T-cell (primary cell): ENCODE results near the gene RAD51D. TPM values are rescaled to one million over a fixed set of nuclear protein-coding genes. Genes with fewer than 3 reads are reported as not detected.
A peak's percentile ranks its signal among the peaks of the same experiment; 100 is the strongest.

Source experiments
- ATAC-seq, 4 experiments: fragments of 200-7000 bp in 3 of 4; fragments of 150-1000 bp in 1 of 4; cut with Tn5 transposase; replicated peaks in 1 of 4; 1 replicate in 3 of 4; 2 replicates in 1 of 4; pipeline ENCODE4 v1.10.0; 2021; ENCODE audit warnings: moderate library complexity in 3 of 4, mild to moderate bottlenecking in 2 of 4, moderate number of reproducible peaks in 1 of 4
- CTCF ChIA-PET, 2 donors: fragments of 300-600 bp; sonication (Branson Sonifier 250); formaldehyde crosslinking; loops; one replicate each; lab custom pipeline; 2022; ENCODE audit warnings: antibody characterized with exemption in 2 of 2; lab: Charles Lee
- POLR2A ChIA-PET, 2 donors: fragments of 300-600 bp; sonication (Branson Sonifier 250); formaldehyde crosslinking; loops; one replicate each; lab custom pipeline; 2022; ENCODE audit warnings: antibody characterized with exemption in 2 of 2; lab: Charles Lee
- DNase-seq, 35 experiments: peaks; one replicate each; pipeline versions ENCODE4 v3.0.0 to v3.0.0-alpha.2; 2013 to 2023
- H3K27ac ChIP-seq: one replicate; pipeline ENCODE4 v1.5.1; 2013; ENCODE audit warnings: low read length
- H3K27me3 ChIP-seq, 2 experiments: replicated peaks in 1 of 2; 1 replicate in 1 of 2; 2 replicates in 1 of 2; pipeline versions ENCODE4 v1.6.1 to v1.7.0; 2013; ENCODE audit warnings: low read length in 1 of 2, mixed read lengths in 1 of 2; ENCODE audit not compliant: control insufficient read depth in 2 of 2, insufficient read depth in 2 of 2; ENCODE audit errors: extremely low read depth in 1 of 2
- H3K36me3 ChIP-seq, 2 donors: 1 replicate in 1 of 2; 2 replicates in 1 of 2; pipeline versions ENCODE4 v1.6.1 to v1.7.0; 2013; ENCODE audit warnings: low read length in 1 of 2; ENCODE audit not compliant: control insufficient read depth in 2 of 2, insufficient read depth in 1 of 2; ENCODE audit errors: extremely low read depth in 1 of 2
- H3K4me1 ChIP-seq, 2 experiments: 1 replicate in 1 of 2; 2 replicates in 1 of 2; pipeline versions ENCODE4 v1.6.1 to v1.7.0; 2013; ENCODE audit warnings: low read length in 2 of 2, mixed read lengths in 1 of 2; ENCODE audit not compliant: insufficient read depth in 2 of 2, control insufficient read depth in 1 of 2; ENCODE audit errors: extremely low read depth in 1 of 2
- H3K4me3 ChIP-seq, 2 donors: 1 replicate in 1 of 2; 2 replicates in 1 of 2; pipeline versions ENCODE4 v1.5.1 to v1.7.0; 2013; ENCODE audit warnings: mild to moderate bottlenecking in 2 of 2, low read length in 1 of 2, moderate library complexity in 1 of 2; ENCODE audit not compliant: control insufficient read depth in 1 of 2; ENCODE audit errors: extremely low read depth in 1 of 2
- H3K9me3 ChIP-seq: 2 replicates; pipeline ENCODE4 v1.7.0; 2013
- H3K27ac Mint-ChIP-seq, 2 donors: one replicate each; pipeline ENCODE4 v1.8.0; 2020 to 2021; ENCODE audit warnings: mild to moderate bottlenecking in 2 of 2, mixed read lengths in 2 of 2
- H3K27me3 Mint-ChIP-seq, 2 donors: one replicate each; pipeline ENCODE4 v1.8.0; 2021 to 2022; ENCODE audit warnings: mixed read lengths in 2 of 2
- H3K36me3 Mint-ChIP-seq: one replicate; pipeline ENCODE4 v1.8.0; 2021; ENCODE audit warnings: mixed read lengths
- H3K4me1 Mint-ChIP-seq, 3 donors: one replicate each; pipeline ENCODE4 v1.8.0; 2020 to 2022; ENCODE audit warnings: mixed read lengths in 3 of 3, mild to moderate bottlenecking in 1 of 3
- H3K4me3 Mint-ChIP-seq, 3 donors: one replicate each; pipeline ENCODE4 v1.8.0; 2020 to 2022; ENCODE audit warnings: mild to moderate bottlenecking in 3 of 3, mixed read lengths in 3 of 3, moderate library complexity in 3 of 3
- H3K9me3 Mint-ChIP-seq, 3 donors: one replicate each; pipeline ENCODE4 v1.8.0; 2020 to 2022; ENCODE audit warnings: mixed read lengths in 3 of 3
- WGBS: methylation state at CpG from one replicate; pipeline ENCODE4 v1.1.5; 2013; ENCODE audit warnings: missing lambda C conversion rate; ENCODE audit not compliant: insufficient coverage; 5-methylcytosine and 5-hydroxymethylcytosine counted together
- total RNA-seq, 35 experiments: library from RNA in 6 of 35; stranded (reverse) in 6 of 35; fragments of 120-200 nt in 1 of 35; gene quantifications; one replicate each; pipeline versions ENCODE4 v1.2.1 to v1.2.4 and lab custom pipeline; 2013 to 2026

The RAD51D gene
- total RNA-seq, 5 donors from 2014 or later (not counting 1 experiment from before 2014, with no cell fraction given), result 14.6 to 29.9 (median 19.0) TPM

DNA sequence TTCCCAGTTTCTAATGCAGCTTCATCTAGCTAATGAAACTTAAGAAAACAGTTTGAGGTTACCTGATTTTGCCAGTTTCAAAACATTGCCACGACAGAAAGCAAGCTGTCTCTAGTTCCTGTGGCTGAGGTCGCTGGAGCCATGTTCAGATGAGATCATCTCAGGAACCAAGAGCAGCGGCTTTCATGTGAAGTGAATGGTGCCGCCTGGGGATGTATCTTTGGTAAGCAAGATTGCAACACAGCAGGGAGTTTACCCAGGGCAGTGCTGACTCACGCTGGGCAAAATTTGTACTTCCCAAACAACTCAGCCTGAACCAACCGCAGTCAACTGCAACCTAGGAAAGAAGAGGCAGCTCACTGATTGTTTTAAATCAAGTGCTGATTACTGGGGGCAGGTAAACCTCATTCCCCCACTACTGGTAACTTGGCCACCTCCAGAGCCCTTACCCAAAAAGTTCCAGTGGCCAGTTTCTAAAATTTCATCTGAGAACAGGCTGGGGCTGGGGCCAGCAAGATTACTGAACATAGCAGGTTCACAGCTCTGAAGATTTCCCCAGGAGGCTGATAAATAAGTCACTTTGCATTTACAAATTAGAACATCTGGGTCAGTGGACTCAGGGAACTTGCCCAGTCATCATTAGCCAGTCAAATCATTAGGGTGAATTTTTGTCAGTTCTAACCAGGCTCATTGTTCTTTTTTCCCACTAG, 56.0 kb downstream of the RAD51D start, which contains the start of gene RFFL:
TSS of gene RFFL (minus strand) at position 194 of the 710 bp plus-strand sequence. CDS start 37,154 bp downstream, outside the sequence.
- Mint-ChIP-seq H3K9me3 (no peaks in the 10 kb centered on the region), H3K4me3 (peak within 1 kb of the TSS; percentile 52 to 76 (median 70)), H3K27ac (peak within 1 kb of the TSS; percentile 90 to 96), H3K36me3 (peaks cover 29% of the 10 kb centered on the region), H3K27me3 (no peaks in the 10 kb centered on the region), H3K4me1 (peaks cover 71 to 77% (median 72%) of the 10 kb centered on the region in 3 donors)
- CTCF ChIA-PET, result interaction anchor here (0.6 to 4.7 kb wide), 22 partner anchors 9 to 468 kb away, joined by 3 to 33 read pairs (median 7); partner anchors contain the start of genes LIG3 (in 1 of the 2) and RAD51D (in 1 of the 2)
- Histone ChIP-seq H3K36me3 (peaks cover 0 to 21% of the 10 kb centered on the region in 2 donors), H3K27ac (peak within 1 kb of the TSS; percentile 80), H3K4me1 (peaks cover 15 to 27% of the 10 kb centered on the region in 2 experiments), H3K27me3 (no peaks in the 10 kb centered on the region), H3K9me3 (no peaks in the 10 kb centered on the region), H3K4me3 (peak within 1 kb of the TSS; percentile 41 to 42)
- POLR2A ChIA-PET, result interaction anchor here (0.6 to 1.8 kb wide), 20 partner anchors 10 to 613 kb away, joined by 3 to 10 read pairs (median 4); partner anchors contain the start of gene RAD51D (in 1 of the 2)
- DNase-seq (peak; percentile 60 to 95 (median 84)), ATAC-seq (peak; percentile 99 to 100 (median 100))
- WGBS, result 0% methylated on average over 1 of the region's 6 CpGs

DNA sequence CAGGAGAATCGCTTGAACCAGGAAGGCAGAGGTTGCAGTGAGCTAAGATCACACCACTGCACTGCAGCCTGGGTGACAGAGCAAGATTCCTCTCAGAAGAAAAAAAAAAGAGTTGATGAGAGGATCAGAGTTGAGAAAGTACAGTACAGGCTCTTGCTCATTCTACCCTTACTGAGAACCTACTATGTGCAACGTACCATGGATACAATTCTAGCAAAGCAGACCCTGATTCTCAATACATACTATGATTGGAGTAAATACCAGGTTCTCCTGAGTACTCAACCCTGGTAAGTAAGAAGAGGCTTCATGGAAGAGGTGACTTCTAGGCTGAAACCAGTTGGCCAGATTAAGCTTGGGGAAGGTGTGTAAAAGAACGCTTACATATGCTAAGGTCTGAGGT, 57.4 kb downstream of the RAD51D start:
- POLR2A ChIA-PET, result interaction anchor here (0.9 to 1.8 kb wide), 4 partner anchors 9 to 27 kb away, joined by 3 to 10 read pairs (median 6); no protein-coding TSS in a partner anchor

DNA sequence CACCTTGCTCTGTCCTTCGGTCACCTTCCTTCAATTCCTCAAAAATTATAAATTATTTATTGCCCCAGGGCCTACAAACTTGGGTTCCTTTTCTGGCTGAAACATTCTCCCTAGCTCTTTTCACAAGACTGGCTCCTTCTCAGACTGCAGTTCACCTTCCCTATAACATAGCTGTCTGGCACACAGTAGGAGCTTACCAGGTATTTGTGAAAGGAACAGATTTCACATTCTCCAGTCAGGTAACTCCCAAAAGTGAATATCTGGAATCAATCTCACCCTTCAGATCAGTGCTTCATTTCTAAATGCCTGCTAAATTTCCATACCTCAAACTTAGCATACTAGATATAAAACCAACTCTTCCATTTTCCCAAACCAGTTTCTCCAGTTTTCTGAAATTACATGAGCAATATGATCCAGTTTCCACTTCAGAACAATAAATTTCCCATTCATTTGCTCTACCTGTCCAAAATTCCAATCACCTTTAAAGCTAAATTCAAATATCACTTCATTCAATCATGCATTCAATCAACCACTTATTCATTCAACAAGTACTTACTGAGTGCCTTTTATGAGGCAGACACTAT, 62.2 kb downstream of the RAD51D start:
- H3K27ac ChIP-seq, result no peak overlapping the region
- H3K9me3 ChIP-seq, result no peaks in the 10 kb centered on the region
- peaks cover 18 to 30% of the 10 kb centered on the region in 2 experiments for H3K4me1 ChIP-seq
- H3K4me3 ChIP-seq, result no peak overlapping the region
- H3K27ac Mint-ChIP-seq, result peak overlapping the region; percentile 68 to 80
- WGBS, result 100% methylated on average over 1 of the region's 1 CpG
- DNase-seq (no peak), ATAC-seq (no peak)
- no peaks in the 10 kb centered on the region for H3K27me3 ChIP-seq
- ChIA-PET CTCF (interaction anchor here in 1 of 2 donors (0.6 kb wide), 1 partner anchor 14 kb away, joined by 7 read pairs; no protein-coding TSS in a partner anchor), POLR2A (no interaction called here)
- no peaks in the 10 kb centered on the region for H3K9me3 Mint-ChIP-seq
- H3K4me3 Mint-ChIP-seq, result no peak overlapping the region
- peaks cover 0 to 22% of the 10 kb centered on the region in 2 donors for H3K36me3 ChIP-seq
- no peaks in the 10 kb centered on the region for H3K27me3 Mint-ChIP-seq
- H3K36me3 Mint-ChIP-seq, result peaks cover 48% of the 10 kb centered on the region
- H3K4me1 Mint-ChIP-seq, result peaks cover 73 to 81% (median 79%) of the 10 kb centered on the region in 3 donors

More for the DNA sequence above, 57.4 kb downstream of the RAD51D start:
- H3K27me3 ChIP-seq, result no peaks in the 10 kb centered on the region
- peak overlapping the region; percentile 80 for H3K27ac ChIP-seq
- Mint-ChIP-seq H3K4me3 (peak overlapping the region; percentile 52 to 76 (median 70)), H3K36me3 (peaks cover 34% of the 10 kb centered on the region), H3K27ac (peak overlapping the region; percentile 90 to 96), H3K27me3 (no peaks in the 10 kb centered on the region), H3K4me1 (peaks cover 69 to 77% (median 69%) of the 10 kb centered on the region in 3 donors), H3K9me3 (no peaks in the 10 kb centered on the region)
- no peak for ATAC-seq
- no peak overlapping the region for H3K4me3 ChIP-seq
- H3K4me1 ChIP-seq, result peaks cover 15 to 20% of the 10 kb centered on the region in 2 experiments
- peaks cover 0 to 19% of the 10 kb centered on the region in 2 donors for H3K36me3 ChIP-seq
- WGBS, result 100% methylated on average over 2 of the region's 3 CpGs
- no peak for DNase-seq
- CTCF ChIA-PET, result interaction anchor here (1.2 to 4.7 kb wide), 4 partner anchors 11 to 81 kb away, joined by 3 to 33 read pairs (median 14); no protein-coding TSS in a partner anchor
- H3K9me3 ChIP-seq, result no peaks in the 10 kb centered on the region

DNA sequence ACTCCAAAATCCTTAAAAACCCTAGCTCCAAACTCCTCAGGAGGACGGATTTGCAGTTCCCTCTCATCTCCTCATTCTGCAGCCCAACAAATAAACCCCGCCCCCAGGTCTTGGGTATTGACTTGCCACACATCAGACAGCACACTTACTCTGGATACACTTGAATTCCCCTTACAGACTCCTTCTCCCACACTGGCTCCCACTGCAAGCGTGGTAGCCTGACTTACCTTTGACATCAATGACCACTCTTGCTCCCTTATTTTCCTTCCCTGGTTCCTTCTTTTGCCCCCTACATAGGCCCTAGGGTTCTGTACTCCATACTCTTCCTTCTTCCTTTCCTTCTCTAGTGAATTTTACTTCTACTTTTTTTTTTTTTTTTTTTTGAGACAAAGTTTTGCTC, 63.6 kb downstream of the RAD51D start:
- Histone ChIP-seq H3K36me3 (peaks cover 0 to 16% of the 10 kb centered on the region in 2 donors), H3K27me3 (no peaks in the 10 kb centered on the region), H3K9me3 (no peaks in the 10 kb centered on the region), H3K4me1 (peaks cover 26 to 36% of the 10 kb centered on the region in 2 experiments), H3K27ac (no peak overlapping the region), H3K4me3 (no peak overlapping the region)
- CTCF ChIA-PET, result interaction anchor here in 1 of 2 donors (1.7 kb wide), 1 partner anchor 34 kb away, joined by 8 read pairs; no protein-coding TSS in a partner anchor
- POLR2A ChIA-PET, result no interaction called here
- Mint-ChIP-seq H3K36me3 (peaks cover 44% of the 10 kb centered on the region), H3K27ac (peak overlapping the region; percentile 87 to 88), H3K27me3 (no peaks in the 10 kb centered on the region), H3K4me3 (peak overlapping the region in 1 of 3 donors; percentile 29), H3K9me3 (no peaks in the 10 kb centered on the region), H3K4me1 (peaks cover 78 to 83% (median 82%) of the 10 kb centered on the region in 3 donors)
- DNase-seq (no peak), ATAC-seq (no peak)
- WGBS, result 87% methylated on average over 3 of the region's 3 CpGs

DNA sequence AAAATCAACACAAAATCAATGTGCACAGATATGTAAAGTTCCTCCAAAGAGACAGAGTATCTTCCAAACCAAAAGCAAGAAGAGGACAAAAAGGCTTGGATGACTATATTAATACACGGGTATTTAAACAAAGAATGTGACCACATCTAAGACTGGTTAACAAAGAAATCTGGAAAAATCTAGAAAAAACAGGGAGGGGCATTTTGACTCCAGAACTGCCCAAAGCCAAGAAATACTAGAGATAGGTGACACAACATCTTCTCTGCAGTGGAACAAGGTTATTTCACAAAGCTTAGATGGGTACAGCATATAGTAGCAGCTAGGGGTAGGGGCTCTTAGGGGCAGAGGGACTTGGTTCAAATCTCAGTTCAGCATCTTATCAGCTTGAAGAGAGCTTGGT, 66.5 kb downstream of the RAD51D start:
- peaks cover 83 to 88% (median 84%) of the 10 kb centered on the region in 3 donors for H3K4me1 Mint-ChIP-seq
- DNase-seq (no peak), ATAC-seq (no peak)
- H3K36me3 Mint-ChIP-seq, result peaks cover 33% of the 10 kb centered on the region
- H3K27me3 ChIP-seq, result no peaks in the 10 kb centered on the region
- H3K9me3 ChIP-seq, result no peaks in the 10 kb centered on the region
- ChIA-PET POLR2A (interaction anchor here (0.5 to 1.2 kb wide), 3 partner anchors 10 to 554 kb away, joined by 3 to 4 read pairs (median 4); partner anchors contain the start of gene RFFL (in 1 of the 2)), CTCF (interaction anchor here in 1 of 2 donors (1.2 kb wide), 1 partner anchor 27 kb away, joined by 3 read pairs; no protein-coding TSS in a partner anchor)
- H3K27me3 Mint-ChIP-seq, result no peaks in the 10 kb centered on the region
- H3K27ac ChIP-seq, result peak overlapping the region; percentile 91
- peaks cover 53 to 64% of the 10 kb centered on the region in 2 experiments for H3K4me1 ChIP-seq
- H3K4me3 Mint-ChIP-seq, result peak overlapping the region in 1 of 3 donors; percentile 69
- H3K27ac Mint-ChIP-seq, result peak overlapping the region; percentile 97
- no peaks in the 10 kb centered on the region for H3K9me3 Mint-ChIP-seq
- H3K36me3 ChIP-seq, result peaks cover 0 to 8% of the 10 kb centered on the region in 2 donors
- no peak overlapping the region for H3K4me3 ChIP-seq
- WGBS, result no CpG with 5 or more reads among the region's 1 CpG
